SU-DHL-6 (cell line): Measurements from ENCODE around the gene ST6GAL1.
"Not testable (repeated sequence)": the region's sequence is repeated elsewhere in the genome, so short reads cannot be mapped to it uniquely, and the experiment has no call there.

ENCODE experiments used
- H2AFZ ChIP-seq: fragments of 200-600 bp; sonication (generic); 2 replicates; pipeline ENCODE4 v1.6.1; 2014; ENCODE audit warnings: low read depth, mild to moderate bottlenecking, moderate library complexity, mixed read lengths, antibody characterized with exemption, low read length; ENCODE audit not compliant: severe bottlenecking
- H3F3A ChIP-seq: fragments of 200-600 bp; shearing (Covaris generic); 2 replicates; pipeline ENCODE4 v1.6.0; 2016; ENCODE audit warnings: antibody characterized with exemption, mild to moderate bottlenecking; ENCODE audit not compliant: insufficient read depth
- H3K27ac ChIP-seq: fragments of 200-600 bp; sonication (generic); 2 replicates; pipeline ENCODE4 v1.5.1; 2016; ENCODE audit warnings: low read depth, mild to moderate bottlenecking, low read length, moderate library complexity, mixed read lengths
- H3K27me3 ChIP-seq: fragments of 200-600 bp; sonication (generic), shearing (Covaris generic); 2 replicates; pipeline ENCODE4 v1.6.0; 2014; ENCODE audit warnings: mild to moderate bottlenecking, low read length
- H3K36me3 ChIP-seq: fragments of 200-600 bp; sonication (generic); 2 replicates; pipeline ENCODE4 v1.6.1; 2014; ENCODE audit warnings: mild to moderate bottlenecking, low read length, mixed read lengths
- H3K4me2 ChIP-seq: fragments of 300-600, 200-600 bp; shearing (Covaris generic), sonication (generic); 2 replicates; pipeline ENCODE4 v1.6.0; 2014; ENCODE audit warnings: low read length, low read depth, mild to moderate bottlenecking; ENCODE audit not compliant: poor library complexity, severe bottlenecking
- H3K4me3 ChIP-seq: fragments of 200-600 bp; sonication (generic); 2 replicates; pipeline ENCODE4 v1.5.1; 2014; ENCODE audit warnings: antibody characterized with exemption, low read length, mild to moderate bottlenecking, mixed read lengths; ENCODE audit not compliant: insufficient read depth, poor library complexity, severe bottlenecking
- H3K79me2 ChIP-seq: fragments of 200-600 bp; sonication (generic); 2 replicates; pipeline ENCODE4 v1.6.1; 2014; ENCODE audit warnings: mild to moderate bottlenecking, low read length, moderate library complexity; ENCODE audit not compliant: insufficient read depth
- H3K9ac ChIP-seq: fragments of 200-600 bp; sonication (generic); 2 replicates; pipeline ENCODE4 v1.7.0; 2014; ENCODE audit warnings: mild to moderate bottlenecking, low read length
- H3K9me2 ChIP-seq: fragments of 200-600 bp; sonication (generic); replicated peaks from 2 replicates; pipeline ENCODE4 v1.6.1; 2014; ENCODE audit warnings: low read length; ENCODE audit not compliant: insufficient read depth
- H3K9me3 ChIP-seq: fragments of 200-600 bp; sonication (generic); 2 replicates; pipeline ENCODE4 v1.6.1; 2014; ENCODE audit warnings: low read length, mixed read lengths; ENCODE audit not compliant: insufficient read depth
- H4K20me1 ChIP-seq: fragments of 200-600 bp; sonication (generic); 2 replicates; pipeline ENCODE4 v1.6.1; 2014; ENCODE audit warnings: low read depth, mild to moderate bottlenecking, antibody characterized with exemption, low read length, moderate library complexity, mixed read lengths
- EZH2phosphoT487 ChIP-seq: fragments of 200-600 bp; sonication (generic), shearing (Covaris generic); conservative IDR thresholded peaks from 2 replicates; pipeline ENCODE4 v1.6.1; 2018; ENCODE audit warnings: mild to moderate bottlenecking, antibody characterized with exemption, low read length, moderate library complexity, mixed read lengths
- TF ChIP-seq, protein P1 (sequence below): fragments of 200-600 bp; sonication (generic); IDR thresholded peaks from one replicate; pipeline ENCODE4 v1.5.1; 2017; ENCODE audit warnings: antibody characterized with exemption, mild to moderate bottlenecking, low read length, moderate library complexity; ENCODE audit not compliant: insufficient read depth, poor library complexity, severe bottlenecking

Gene ST6GAL1

DNA sequence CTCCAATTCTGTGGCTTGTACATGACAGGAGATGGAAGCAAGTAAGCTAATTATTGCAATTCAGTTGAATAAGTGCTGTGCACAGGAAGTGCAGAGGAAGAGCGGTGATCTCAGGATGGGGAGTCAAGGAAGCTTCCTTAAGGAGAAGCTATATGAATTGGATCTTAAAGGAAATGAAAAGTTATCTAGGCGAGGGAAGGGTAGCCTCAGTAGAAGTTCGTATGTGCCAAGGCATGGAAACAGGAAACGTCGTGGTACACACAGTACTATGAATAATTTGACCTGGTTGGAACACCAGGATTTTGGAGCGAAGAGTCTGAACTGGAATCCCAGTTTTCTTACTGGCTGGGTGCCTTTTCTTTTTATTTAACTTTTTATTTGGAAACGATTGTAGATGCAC lies 39.3 kb downstream of the ST6GAL1 start:
- H3K4me2 ChIP-seq: no peak overlapping the region
- no peaks in the 10 kb centered on the region for H3K27me3 ChIP-seq
- no peaks in the 10 kb centered on the region for H3K9me3 ChIP-seq
- H2AFZ ChIP-seq: no peak overlapping the region
- H3K9me2 ChIP-seq: no peaks in the 10 kb centered on the region
- no peaks in the 10 kb centered on the region for H3F3A ChIP-seq
- TF ChIP-seq, protein P1, sequence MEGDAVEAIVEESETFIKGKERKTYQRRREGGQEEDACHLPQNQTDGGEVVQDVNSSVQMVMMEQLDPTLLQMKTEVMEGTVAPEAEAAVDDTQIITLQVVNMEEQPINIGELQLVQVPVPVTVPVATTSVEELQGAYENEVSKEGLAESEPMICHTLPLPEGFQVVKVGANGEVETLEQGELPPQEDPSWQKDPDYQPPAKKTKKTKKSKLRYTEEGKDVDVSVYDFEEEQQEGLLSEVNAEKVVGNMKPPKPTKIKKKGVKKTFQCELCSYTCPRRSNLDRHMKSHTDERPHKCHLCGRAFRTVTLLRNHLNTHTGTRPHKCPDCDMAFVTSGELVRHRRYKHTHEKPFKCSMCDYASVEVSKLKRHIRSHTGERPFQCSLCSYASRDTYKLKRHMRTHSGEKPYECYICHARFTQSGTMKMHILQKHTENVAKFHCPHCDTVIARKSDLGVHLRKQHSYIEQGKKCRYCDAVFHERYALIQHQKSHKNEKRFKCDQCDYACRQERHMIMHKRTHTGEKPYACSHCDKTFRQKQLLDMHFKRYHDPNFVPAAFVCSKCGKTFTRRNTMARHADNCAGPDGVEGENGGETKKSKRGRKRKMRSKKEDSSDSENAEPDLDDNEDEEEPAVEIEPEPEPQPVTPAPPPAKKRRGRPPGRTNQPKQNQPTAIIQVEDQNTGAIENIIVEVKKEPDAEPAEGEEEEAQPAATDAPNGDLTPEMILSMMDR: no peak
- no peak for TF ChIP-seq EZH2phosphoT487
- H4K20me1 ChIP-seq: no peaks in the 10 kb centered on the region
- no peak overlapping the region for H3K4me3 ChIP-seq
- H3K79me2 ChIP-seq: peaks cover 3% of the 10 kb centered on the region; the same call in 1 of the 2 replicates
- no peak overlapping the region for H3K27ac ChIP-seq
- H3K36me3 ChIP-seq: peaks cover 14% of the 10 kb centered on the region; the same call in 1 of the 2 replicates
- no peak overlapping the region for H3K9ac ChIP-seq

DNA sequence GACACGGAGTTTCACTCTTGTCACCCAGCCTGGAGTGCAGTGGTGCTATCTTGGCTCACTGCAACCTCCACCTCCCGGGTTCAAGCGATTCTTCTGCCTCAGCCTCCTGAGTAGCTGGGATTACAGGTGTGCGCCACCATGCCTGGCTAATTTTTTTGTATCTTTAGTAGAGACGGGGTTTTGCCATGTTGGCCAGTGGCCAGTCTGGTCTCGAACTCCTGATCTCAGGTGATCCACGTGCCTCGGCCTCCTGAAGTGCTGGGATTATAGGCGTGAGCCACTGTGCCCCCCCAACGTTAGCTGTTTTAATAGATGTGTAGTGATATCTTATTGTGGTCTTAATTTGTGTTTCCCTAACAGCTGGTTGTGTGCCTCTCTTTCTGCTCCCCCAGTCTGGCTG lies 40.8 kb downstream of the ST6GAL1 start:
- H3K27ac ChIP-seq, H4K20me1 ChIP-seq, H3F3A ChIP-seq, H3K9ac ChIP-seq, H3K79me2 ChIP-seq, H2AFZ ChIP-seq, H3K9me2 ChIP-seq, H3K27me3 ChIP-seq, H3K9me3 ChIP-seq, H3K4me3 ChIP-seq, H3K4me2 ChIP-seq: not testable (repeated sequence)
- H3K36me3 ChIP-seq: peaks cover 14% of the 10 kb centered on the region; the same call in 1 of the 2 replicates

DNA sequence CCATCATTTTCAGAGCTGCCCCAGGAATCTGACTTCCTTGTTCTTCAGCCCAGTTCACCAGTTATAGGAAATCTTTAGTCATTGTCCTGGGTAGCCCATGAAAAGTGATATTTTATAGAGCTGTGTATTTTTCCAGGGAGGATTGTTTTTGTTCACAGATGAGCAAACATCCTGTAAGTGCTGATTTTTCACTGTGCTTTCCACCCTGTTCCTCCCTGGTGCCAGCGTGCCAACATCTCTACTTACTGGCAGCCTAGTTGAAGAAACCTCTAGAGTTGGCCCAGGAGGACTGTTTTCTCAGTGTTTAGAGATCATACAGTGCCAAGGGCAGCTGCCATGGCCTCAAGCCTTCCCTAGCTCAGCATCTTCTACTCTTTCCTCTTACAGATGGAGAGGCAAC lies 41.3 kb downstream of the ST6GAL1 start:
- Histone ChIP-seq H3K27ac (no peak overlapping the region), H3F3A (no peaks in the 10 kb centered on the region), H3K9ac (no peak overlapping the region), H3K79me2 (peaks cover 3% of the 10 kb centered on the region; the same call in 1 of the 2 replicates), H4K20me1 (no peaks in the 10 kb centered on the region), H3K4me3 (no peak overlapping the region), H3K9me2 (no peaks in the 10 kb centered on the region), H3K36me3 (peaks cover 14% of the 10 kb centered on the region; the same call in 1 of the 2 replicates), H3K9me3 (no peaks in the 10 kb centered on the region), H3K4me2 (no peak overlapping the region), H3K27me3 (no peaks in the 10 kb centered on the region), H2AFZ (no peak overlapping the region)
- TF ChIP-seq EZH2phosphoT487: no peak
- TF ChIP-seq, protein P1: no peak

DNA sequence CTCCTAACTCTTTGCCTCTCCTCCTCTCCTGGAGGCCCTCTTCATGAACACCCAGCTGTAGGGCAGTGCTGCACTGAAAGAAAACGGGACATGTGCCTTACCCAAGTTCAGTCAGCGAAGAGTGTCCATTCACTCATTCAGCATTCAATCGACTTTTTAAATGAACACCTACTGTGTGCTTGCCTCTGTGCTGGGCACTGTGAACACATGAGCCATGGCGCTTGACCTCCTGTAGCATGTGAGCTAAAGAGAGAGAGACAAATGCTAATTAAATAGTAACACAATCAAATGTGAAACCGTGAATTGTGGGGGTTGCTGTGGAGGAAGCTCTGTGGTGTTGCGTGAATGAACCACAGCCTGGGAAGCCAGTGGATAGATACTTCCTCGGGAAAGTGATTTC lies 43.4 kb downstream of the ST6GAL1 start:
- Histone ChIP-seq H3K9ac (no peak overlapping the region), H3K9me3 (no peaks in the 10 kb centered on the region), H4K20me1 (no peaks in the 10 kb centered on the region), H3K9me2 (no peaks in the 10 kb centered on the region), H3K4me3 (no peak overlapping the region), H3F3A (no peaks in the 10 kb centered on the region), H2AFZ (no peak overlapping the region), H3K27ac (no peak overlapping the region), H3K4me2 (no peak overlapping the region), H3K27me3 (no peaks in the 10 kb centered on the region), H3K79me2 (peaks cover 3% of the 10 kb centered on the region; the same call in 1 of the 2 replicates), H3K36me3 (peaks cover 9% of the 10 kb centered on the region; the same call in 1 of the 2 replicates)
- TF ChIP-seq, protein P1: no peak
- no peak for TF ChIP-seq EZH2phosphoT487
